ENCODE results near the gene CNRIP1. TPM values are rescaled to one million over a fixed set of nuclear protein-coding genes. Genes with fewer than 3 reads are reported as not detected.

CNRIP1 gene
- total and polyA plus RNA-seq, 2 of the 4 experiments (the other 2 are of a cell fraction) = 23.3 to 32.7 TPM

GRCh38 chr2:68279691-68280090 lies 40.1 kb downstream of the CNRIP1 start:
- BruUV-seq (replicated peaks) = no TSS peak
- no peak overlapping the region for H4K5ac ChIP-seq (ENCODE audit: low read depth, low read length)
- dilution Hi-C loops (cut with HindIII; ENCODE audit: low sequenced_read_pairs, unreplicated experiment) = no loop called here
- no peak overlapping the region for H3K4me3 ChIP-seq (ENCODE audit: insufficient read depth, low read depth, low read length)
- no peaks in the 10 kb centered on the region for H3K4me1 ChIP-seq (ENCODE audit: control insufficient read depth, insufficient read depth, low read length)
- H2BK15ac ChIP-seq (ENCODE audit: low read depth, low read length) = no peak overlapping the region
- ChIA-PET CTCF (interaction anchor here (1.7 kb wide), 1 partner anchor 157 kb away, joined by 4 read pairs; no protein-coding TSS in a partner anchor), POLR2A (ENCODE audit: unreplicated experiment) (no interaction called here)
- H2BK20ac ChIP-seq (ENCODE audit: low read depth, low read length) = no peak overlapping the region
- H3K4me2 ChIP-seq (ENCODE audit: low read depth, low read length) = no peak overlapping the region
- no peak overlapping the region for H4K8ac ChIP-seq (ENCODE audit: low read depth in 2 of 2, low read length in 2 of 2)
- H3K9me1 ChIP-seq (ENCODE audit: insufficient read depth, low read length) = no peaks in the 10 kb centered on the region
- H3K14ac ChIP-seq (replicated peaks; ENCODE audit: low read depth, low read length) = no peak overlapping the region
- no peak overlapping the region for H4K91ac ChIP-seq (ENCODE audit: insufficient read depth, low read depth, low read length)
- H3K4ac ChIP-seq (ENCODE audit: low read depth, low read length) = no peak overlapping the region
- no peak overlapping the region for H3K56ac ChIP-seq (ENCODE audit: extremely low read depth, insufficient read depth, low read length)
- ATAC-seq (ENCODE audit: low read depth) (no peak), DNase-seq (no peak)
- in situ Hi-C loops (cut with MboI; ENCODE audit: low sequenced_read_pairs) = no loop called here
- no peak overlapping the region for H2BK5ac ChIP-seq (ENCODE audit: low read depth, low read length, poor library complexity, severe bottlenecking)
- no peak overlapping the region for H3K27ac ChIP-seq (ENCODE audit: insufficient read depth, low read length)
- no peak overlapping the region for H2AK9ac ChIP-seq (replicated peaks; ENCODE audit: low read depth, low read length, poor library complexity)
- 80% methylated on average over 1 of the region's 4 CpGs; no CpG with 5 or more reads in 1 of the 2 experiments for WGBS, 2 experiments (ENCODE audit: extremely low coverage in 2 of 2, insufficient read length in 1 of 2)
- no peak overlapping the region for H3K18ac ChIP-seq (ENCODE audit: low read depth, low read length)
- H3K9me3 ChIP-seq (ENCODE audit: control insufficient read depth, insufficient read depth, low read length) = no peaks in the 10 kb centered on the region
- no peaks in the 10 kb centered on the region for H3K36me3 ChIP-seq (ENCODE audit: control insufficient read depth, insufficient read depth, low read length)
- H2BK120ac ChIP-seq (ENCODE audit: low read depth, low read length) = no peak overlapping the region
- no peak overlapping the region for H3K9ac ChIP-seq (ENCODE audit: low read depth, low read length)
- H3K79me1 ChIP-seq (ENCODE audit: low read depth in 1 of 2, low read length in 2 of 2) = no peaks in the 10 kb centered on the region
- no peaks in the 10 kb centered on the region for H4K20me1 ChIP-seq (ENCODE audit: insufficient read depth, low read length)
- no peaks in the 10 kb centered on the region for H3K27me3 ChIP-seq (ENCODE audit: control insufficient read depth, insufficient read depth, low read length)
- H2AFZ ChIP-seq (replicated peaks; ENCODE audit: low read length, poor library complexity) = no peak overlapping the region
- H2AK5ac ChIP-seq (ENCODE audit: low read depth, low read length) = no peak overlapping the region
- intact Hi-C loops (cut with micrococcal nuclease) = loop anchor here (5.0 kb wide), 1 partner anchor 82 kb away; no protein-coding TSS in a partner anchor
- TF ChIP-seq CEBPB (IDR thresholded peaks at IDR 0.05; ENCODE audit: low read depth, low read length) = no peak
- TF ChIP-seq FOS (IDR thresholded peaks at IDR 0.05; ENCODE audit: low read depth, low read length) = no peak
- no peak for TF ChIP-seq MAZ (IDR thresholded peaks at IDR 0.05; ENCODE audit: borderline replicate concordance, low read depth, low read length)
- TF ChIP-seq SMC3 (IDR thresholded peaks at IDR 0.05; ENCODE audit: low read depth, low read length) = no peak
- TF ChIP-seq RCOR1 (IDR thresholded peaks at IDR 0.05; ENCODE audit: insufficient replicate concordance, low read length) = no peak
- TF ChIP-seq USF2 (IDR thresholded peaks at IDR 0.05; ENCODE audit: low read depth, low read length) = no peak
- TF ChIP-seq CHD1 (IDR thresholded peaks at IDR 0.05; ENCODE audit: low read depth, low read length) = no peak
- no peak for TF ChIP-seq MXI1 (IDR thresholded peaks at IDR 0.05; ENCODE audit: borderline replicate concordance, low read depth, low read length)
- TF ChIP-seq NFE2L2 (IDR thresholded peaks at IDR 0.05; ENCODE audit: low read depth, low read length) = no peak
- TF ChIP-seq ELK1 (IDR thresholded peaks at IDR 0.05; ENCODE audit: borderline replicate concordance, low read depth, low read length) = no peak
- no peak for TF ChIP-seq MAFK (IDR thresholded peaks at IDR 0.05; ENCODE audit: low read depth, low read length)
- no peak for TF ChIP-seq RFX5 (IDR thresholded peaks at IDR 0.05; ENCODE audit: low read depth, low read length)
- TF ChIP-seq BHLHE40 (IDR thresholded peaks at IDR 0.05; ENCODE audit: low read depth, low read length) = no peak
- no peak for TF ChIP-seq POLR2A (IDR thresholded peaks at IDR 0.05; ENCODE audit: low read depth, low read length)
- H3K23ac ChIP-seq (ENCODE audit: low read depth, low read length) = no peak overlapping the region
